HepG2 (cell line): ENCODE data around the gene NDOR1. TPM values are rescaled to one million over a fixed set of nuclear protein-coding genes. Genes with fewer than 3 reads are reported as not detected.
A peak's percentile ranks its signal among the peaks of the same experiment; 100 is the strongest.

Experiments
- CEBPZ ChIP-seq: IDR thresholded peaks from 2 replicates; pipeline ENCODE4 v1.6.1; 2012; ENCODE audit warnings: low read length, improper control_type of control experiment
- CERS6 ChIP-seq: sonication (generic); formaldehyde crosslinking; IDR thresholded peaks from 2 replicates; pipeline ENCODE4 v1.5.0; 2020; ENCODE audit warnings: missing genetic modification reagents
- ETV5 ChIP-seq: IDR thresholded peaks from 2 replicates; pipeline ENCODE4 v1.6.1; 2018; ENCODE audit warnings: missing biosample characterization, missing genetic modification reagents, inconsistent platforms, borderline replicate concordance
- FOXM1 ChIP-seq: sonication (generic); formaldehyde crosslinking; IDR thresholded peaks from 2 replicates; pipeline ENCODE4 v1.5.0; 2020; ENCODE audit warnings: missing genetic modification reagents
- FOXO1 ChIP-seq: sonication (generic); formaldehyde crosslinking; IDR thresholded peaks from 2 replicates; pipeline ENCODE4 v1.4.0; 2020; ENCODE audit warnings: missing genetic modification reagents
- GATAD1 ChIP-seq: IDR thresholded peaks from 2 replicates; pipeline ENCODE4 v1.6.1; 2016; ENCODE audit warnings: missing genetic modification reagents, missing compliant biosample characterization
- HNRNPUL1 ChIP-seq: fragments of 200-400 bp; formaldehyde crosslinking; IDR thresholded peaks from 2 replicates; pipeline ENCODE4 v1.6.1; 2017; ENCODE audit warnings: low read depth, mild to moderate bottlenecking, low read length, moderate library complexity
- JARID2 ChIP-seq: sonication (generic); formaldehyde crosslinking; IDR thresholded peaks from 2 replicates; pipeline ENCODE4 v1.8.1; 2023; ENCODE audit warnings: missing genetic modification reagents, inconsistent platforms; ENCODE audit not compliant: insufficient replicate concordance
- KLF6 ChIP-seq: IDR thresholded peaks from 2 replicates; pipeline ENCODE4 v1.8.0; 2016; ENCODE audit warnings: missing biosample characterization, missing genetic modification reagents
- MAFK ChIP-seq, 2 experiments: IDR thresholded peaks in 1 of 2; conservative IDR thresholded peaks in 1 of 2; 2 replicates each; pipeline ENCODE4 v1.6.1; 2011; ENCODE audit warnings: improper control_type of control experiment in 2 of 2, low read length in 2 of 2
- PAF1 ChIP-seq: IDR thresholded peaks from 2 replicates; pipeline ENCODE4 v1.6.1; 2016; ENCODE audit warnings: missing genetic modification reagents, missing compliant biosample characterization
- TCF7 ChIP-seq: sonication (generic); IDR thresholded peaks from 2 replicates; pipeline ENCODE4 v1.6.1; 2016; ENCODE audit warnings: antibody characterized with exemption, low read depth
- TEAD2 ChIP-seq: sonication (generic); formaldehyde crosslinking; IDR thresholded peaks from 2 replicates; pipeline ENCODE4 v1.9.0; 2021; ENCODE audit warnings: missing genetic modification reagents
- TGIF2 ChIP-seq: IDR thresholded peaks from 2 replicates; pipeline ENCODE4 v1.6.1; 2016; ENCODE audit warnings: control low read depth, missing compliant biosample characterization
- ZEB1 ChIP-seq: IDR thresholded peaks from 2 replicates; pipeline ENCODE4 v1.6.1; 2012; ENCODE audit warnings: mild to moderate bottlenecking, low read depth, inconsistent platforms; ENCODE audit not compliant: insufficient replicate concordance
- ZNF142 ChIP-seq: sonication (generic); formaldehyde crosslinking; IDR thresholded peaks from 2 replicates; pipeline ENCODE4 v1.4.0; 2020; ENCODE audit warnings: missing genetic modification reagents
- ZNF234 ChIP-seq: sonication (generic); formaldehyde crosslinking; conservative IDR thresholded peaks from 2 replicates; pipeline ENCODE4 v1.5.1; 2020; ENCODE audit warnings: mild to moderate bottlenecking, missing genetic modification reagents
- ZNF460 ChIP-seq: sonication (generic); formaldehyde crosslinking; IDR thresholded peaks from 2 replicates; pipeline ENCODE4 v1.5.1; 2020; ENCODE audit warnings: missing genetic modification reagents, mild to moderate bottlenecking, borderline replicate concordance
- ZNF513 ChIP-seq: sonication (generic); formaldehyde crosslinking; conservative IDR thresholded peaks from 2 replicates; pipeline ENCODE4 v1.5.0; 2020; ENCODE audit warnings: missing genetic modification reagents
- polyA plus RNA-seq, 8 experiments: library from polyadenylated mRNA; depleted of rRNA in 3 of 8; stranded (reverse) in 7 of 8; unstranded in 1 of 8; fragments of >200 nt; fragmentation: Illumina TruSeq in 4 of 8; extraction: Trizol in 4 of 8; gene quantifications; 2 replicates each; pipeline versions ENCODE4 v1.2.1 to v1.2.3, GENCODE V29; 2011 to 2016; ENCODE audit warnings: low read depth in 4 of 8, missing spikeins in 1 of 8, mixed read lengths in 1 of 8; ENCODE audit not compliant: insufficient read depth in 1 of 8
- total RNA-seq, 5 experiments: library from RNA; depleted of rRNA; stranded (reverse); fragments of >200 nt; fragmentation: Illumina TruSeq; extraction: Trizol; gene quantifications; 2 replicates each; pipeline ENCODE4 v1.2.3, GENCODE V29; 2016; ENCODE audit warnings: low read depth in 1 of 5

NDOR1 gene
- total and polyA plus RNA-seq, 2 of the 13 experiments (the other 11 are each of a cell fraction or from before 2014, with no cell fraction given): 3.6 to 8.7 TPM

GRCh38 chr9:137240318-137240840, 34.9 kb downstream of the NDOR1 start (continued):
- TF ChIP-seq PAF1 (CRISPR knock-in tag) (no peak), GATAD1 (CRISPR knock-in tag) (no peak; the same call in 1 of the 2 replicates), ZNF142 (peak; percentile 73), TCF7 (no peak), FOXO1 (no peak), MAFK (conservative IDR thresholded peaks at IDR 0.05 in 1 of 2, IDR thresholded peaks at IDR 0.05 in 1 of 2; ENCODE audit: low read length in 2 of 2) (no peak), FOXM1 (CRISPR knock-in tag) (no peak), JARID2 (CRISPR knock-in tag) (no peak), HNRNPUL1 (no peak), CEBPZ (no peak), CERS6 (CRISPR knock-in tag) (no peak), ZEB1 (no peak), ZNF513 (CRISPR knock-in tag) (no peak), KLF6 (CRISPR knock-in tag) (peak; percentile 57), ZNF460 (no peak; the same call in 1 of the 2 replicates), TEAD2 (no peak), ETV5 (CRISPR knock-in tag) (peak; percentile 25; the same call in 1 of the 2 replicates), ZNF234 (CRISPR knock-in tag) (0 out of 2 replicates have a peak, but pooled peaks have one; percentile 49), TGIF2 (peak; percentile 30; the same call in 1 of the 2 replicates)
